Fibroblast of lung (primary cell): ENCODE results near the gene KIZ.

Source experiments
- EZH2 ChIP-seq: IDR thresholded peaks from 2 replicates; pipeline ENCODE4 v1.5.1; 2012; ENCODE audit warnings: low read length, control low read depth, mild to moderate bottlenecking; ENCODE audit errors: missing control alignments
- TF ChIP-seq, protein P1 (sequence below), 2 donors: IDR thresholded peaks in 1 of 2; conservative IDR thresholded peaks in 1 of 2; 1 replicate in 1 of 2; 2 replicates in 1 of 2; pipeline ENCODE4 v1.5.1; 2011 to 2012; ENCODE audit warnings: low read length in 2 of 2, control low read depth in 1 of 2, inconsistent platforms in 1 of 2, low read depth in 1 of 2, mild to moderate bottlenecking in 1 of 2

DNA sequence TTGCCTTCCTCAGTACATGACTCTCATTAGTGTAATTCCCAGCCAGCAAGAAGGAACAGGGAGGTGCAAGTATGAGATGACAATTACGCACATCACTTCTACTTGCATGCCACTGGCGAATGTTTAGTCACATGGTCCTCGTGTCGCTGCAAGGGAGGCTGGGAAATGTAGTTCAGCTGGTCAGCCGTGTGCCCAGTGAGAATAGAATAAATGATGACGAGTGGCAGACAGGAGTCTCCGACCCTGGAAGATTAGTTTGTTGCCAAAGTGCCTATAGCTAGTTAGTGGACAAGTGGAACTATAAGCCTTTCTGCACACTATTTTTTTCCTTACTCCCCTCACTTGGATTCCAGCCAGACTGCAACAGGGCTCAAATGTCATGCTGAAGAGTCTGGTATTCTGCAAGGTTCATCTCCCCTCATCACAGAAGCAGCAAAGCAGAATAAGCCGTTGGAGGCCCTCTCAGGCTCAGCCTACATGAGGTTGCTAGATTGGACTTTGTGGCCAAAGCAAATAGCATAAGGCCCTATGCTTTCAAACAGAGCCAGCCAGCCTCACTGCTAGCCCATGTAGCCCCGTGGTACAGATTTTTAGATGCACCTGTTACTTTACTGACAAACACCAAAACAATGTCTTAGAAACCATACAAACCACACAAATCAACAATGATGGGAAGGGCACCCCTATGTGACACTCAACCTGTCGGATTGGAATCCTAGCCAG lies 29.4 kb upstream of the KIZ start:
- TF ChIP-seq, protein P1, sequence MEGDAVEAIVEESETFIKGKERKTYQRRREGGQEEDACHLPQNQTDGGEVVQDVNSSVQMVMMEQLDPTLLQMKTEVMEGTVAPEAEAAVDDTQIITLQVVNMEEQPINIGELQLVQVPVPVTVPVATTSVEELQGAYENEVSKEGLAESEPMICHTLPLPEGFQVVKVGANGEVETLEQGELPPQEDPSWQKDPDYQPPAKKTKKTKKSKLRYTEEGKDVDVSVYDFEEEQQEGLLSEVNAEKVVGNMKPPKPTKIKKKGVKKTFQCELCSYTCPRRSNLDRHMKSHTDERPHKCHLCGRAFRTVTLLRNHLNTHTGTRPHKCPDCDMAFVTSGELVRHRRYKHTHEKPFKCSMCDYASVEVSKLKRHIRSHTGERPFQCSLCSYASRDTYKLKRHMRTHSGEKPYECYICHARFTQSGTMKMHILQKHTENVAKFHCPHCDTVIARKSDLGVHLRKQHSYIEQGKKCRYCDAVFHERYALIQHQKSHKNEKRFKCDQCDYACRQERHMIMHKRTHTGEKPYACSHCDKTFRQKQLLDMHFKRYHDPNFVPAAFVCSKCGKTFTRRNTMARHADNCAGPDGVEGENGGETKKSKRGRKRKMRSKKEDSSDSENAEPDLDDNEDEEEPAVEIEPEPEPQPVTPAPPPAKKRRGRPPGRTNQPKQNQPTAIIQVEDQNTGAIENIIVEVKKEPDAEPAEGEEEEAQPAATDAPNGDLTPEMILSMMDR (conservative IDR thresholded peaks at IDR 0.05 in 1 of 2, IDR thresholded peaks at IDR 0.05 in 1 of 2; ENCODE audit: low read depth in 1 of 2, low read length in 2 of 2): no peak
- TF ChIP-seq EZH2: no peak
